Tibial nerve (tissue), 4 donors: ENCODE data around the gene E2F2. TPM values are rescaled to one million over a fixed set of nuclear protein-coding genes. Genes with fewer than 3 reads are reported as not detected.

Experiments used
- DNase-seq, 2 donors: peaks; one replicate each; pipeline ENCODE4 v3.0.0-alpha.2; 2019; ENCODE audit warnings: low spot score in 2 of 2
- H3K27ac ChIP-seq, 4 donors: fragments of 200-600 bp; sonication (generic) in 3 of 4; one replicate each; pipeline ENCODE4 v1.5.1; 2017 to 2019; ENCODE audit warnings: mild to moderate bottlenecking in 1 of 4
- H3K27me3 ChIP-seq, 2 donors: fragments of 200-600 bp; sonication (generic) in 1 of 2; one replicate each; pipeline versions ENCODE4 v1.5.1 to v1.6.0; 2017 to 2019
- H3K36me3 ChIP-seq, 3 donors: fragments of 200-600 bp; sonication (generic); one replicate each; pipeline ENCODE4 v1.5.1; 2018 to 2019
- H3K4me1 ChIP-seq, 4 donors: fragments of 200-600 bp; sonication (generic) in 3 of 4; one replicate each; pipeline ENCODE4 v1.5.1; 2017 to 2019
- H3K4me3 ChIP-seq, 4 donors: fragments of 200-600 bp; sonication (generic) in 3 of 4; one replicate each; pipeline ENCODE4 v1.5.1; 2017 to 2019; ENCODE audit warnings: mild to moderate bottlenecking in 1 of 4, moderate library complexity in 1 of 4
- H3K9me3 ChIP-seq, 4 donors: fragments of 200-600 bp; sonication (generic) in 3 of 4; one replicate each; pipeline ENCODE4 v1.5.1; 2017 to 2019
- CTCF ChIP-seq, 5 experiments: fragments of 200-600 bp in 3 of 5; fragments of 450-650 bp in 2 of 5; sonication (generic) in 3 of 5; IDR thresholded peaks; one replicate each; pipeline ENCODE4 v1.5.1; 2016 to 2019; ENCODE audit warnings: antibody characterized with exemption in 5 of 5, mild to moderate bottlenecking in 3 of 5, moderate library complexity in 2 of 5
- EP300 ChIP-seq, 2 donors: sonication (generic); formaldehyde crosslinking; IDR thresholded peaks; one replicate each; pipeline ENCODE4 v1.6.1; 2017; ENCODE audit warnings: antibody characterized with exemption in 2 of 2, mild to moderate bottlenecking in 1 of 2
- POLR2A ChIP-seq, 2 donors: fragments of 450-650 bp; IDR thresholded peaks; one replicate each; pipeline ENCODE4 v1.6.1; 2017; ENCODE audit warnings: antibody characterized with exemption in 2 of 2, mild to moderate bottlenecking in 2 of 2, moderate library complexity in 2 of 2
- WGBS, 2 donors: methylation state at CpG; one replicate each; pipeline ENCODE4 v1.1.5; 2018; 5-methylcytosine and 5-hydroxymethylcytosine counted together
- total RNA-seq, 4 donors: library from RNA; depleted of rRNA; stranded (reverse); fragments of >200 nt; gene quantifications; one replicate each; pipeline ENCODE4 v1.1.0, GENCODE V29; 2016

E2F2 gene
- total RNA-seq, 4 donors from 2014 or later = 0.20 to 0.30 (median 0.21) TPM; not detected in 1

GRCh38 chr1:23576338-23577055 is 45.5 kb upstream of the E2F2 start:
- TF ChIP-seq CTCF (IDR thresholded peaks at IDR 0.05) = no peak
- TF ChIP-seq POLR2A (IDR thresholded peaks at IDR 0.05) = no peak
- TF ChIP-seq EP300 (IDR thresholded peaks at IDR 0.05) = no peak
- Histone ChIP-seq H3K4me3 (no peak overlapping the region), H3K27ac (peak overlapping the region; percentile 26 to 91 (median 78)), H3K36me3 (no peaks in the 10 kb centered on the region), H3K4me1 (peaks cover 0 to 40% (median 31%) of the 10 kb centered on the region in 4 donors), H3K9me3 (no peaks in the 10 kb centered on the region), H3K27me3 (no peaks in the 10 kb centered on the region)
- DNase-seq = no peak
- WGBS, 2 donors = 64 to 71% methylated on average over 7 of the region's 7 CpGs

GRCh38 chr1:23575226-23575810 is 44.3 kb upstream of the E2F2 start:
- 77 to 80% methylated on average over 5 of the region's 5 CpGs for WGBS, 2 donors
- peak overlapping the region in 3 of 4 donors; percentile 73 to 91 (median 83) for H3K27ac ChIP-seq
- H3K4me1 ChIP-seq = peaks cover 0 to 42% (median 31%) of the 10 kb centered on the region in 4 donors

GRCh38 chr1:23574265-23574754 is 43.3 kb upstream of the E2F2 start:
- Histone ChIP-seq H3K9me3 (no peaks in the 10 kb centered on the region), H3K4me3 (no peak overlapping the region), H3K4me1 (peaks cover 0 to 51% (median 35%) of the 10 kb centered on the region in 4 donors), H3K27me3 (no peaks in the 10 kb centered on the region), H3K36me3 (no peaks in the 10 kb centered on the region), H3K27ac (no peak overlapping the region)
- no peak for DNase-seq
- TF ChIP-seq POLR2A (IDR thresholded peaks at IDR 0.05) (no peak), EP300 (IDR thresholded peaks at IDR 0.05) (no peak), CTCF (IDR thresholded peaks at IDR 0.05) (no peak)
- 83 to 86% methylated on average over 2 of the region's 2 CpGs for WGBS, 2 donors

More at GRCh38 chr1:23575226-23575810, 44.3 kb upstream of the E2F2 start:
- Histone ChIP-seq H3K9me3 (no peaks in the 10 kb centered on the region), H3K4me3 (no peak overlapping the region), H3K36me3 (no peaks in the 10 kb centered on the region), H3K27me3 (no peaks in the 10 kb centered on the region)
- no peak for DNase-seq
- TF ChIP-seq CTCF (IDR thresholded peaks at IDR 0.05) (no peak), POLR2A (IDR thresholded peaks at IDR 0.05) (no peak), EP300 (IDR thresholded peaks at IDR 0.05) (no peak)

- 70 to 81% methylated on average over 4 of the region's 4 CpGs for WGBS, 2 donors
- TF ChIP-seq EP300 (IDR thresholded peaks at IDR 0.05) = no peak
- TF ChIP-seq POLR2A (IDR thresholded peaks at IDR 0.05) = no peak
- TF ChIP-seq CTCF (IDR thresholded peaks at IDR 0.05) = no peak
- H3K27ac ChIP-seq = peak overlapping the region in 1 of 4 donors; percentile 13
- no peak overlapping the region for H3K4me3 ChIP-seq
- peaks cover 0 to 54% (median 38%) of the 10 kb centered on the region in 4 donors for H3K4me1 ChIP-seq
- no peaks in the 10 kb centered on the region for H3K9me3 ChIP-seq
- no peaks in the 10 kb centered on the region for H3K36me3 ChIP-seq
- no peak for DNase-seq
- no peaks in the 10 kb centered on the region for H3K27me3 ChIP-seq
Measured at GRCh38 chr1:23573574-23574182, 42.6 kb upstream of the E2F2 start.

- Histone ChIP-seq H3K4me3 (no peak overlapping the region), H3K4me1 (peaks cover 0 to 44% (median 19%) of the 10 kb centered on the region in 4 donors), H3K27ac (peak overlapping the region in 1 of 4 donors; percentile 97), H3K9me3 (no peaks in the 10 kb centered on the region), H3K27me3 (no peaks in the 10 kb centered on the region), H3K36me3 (no peaks in the 10 kb centered on the region)
- WGBS, 2 donors = 71 to 78% methylated on average over 3 of the region's 3 CpGs
- TF ChIP-seq EP300 (IDR thresholded peaks at IDR 0.05) (no peak), POLR2A (IDR thresholded peaks at IDR 0.05) (no peak), CTCF (IDR thresholded peaks at IDR 0.05) (no peak)
- DNase-seq = no peak
Measured at GRCh38 chr1:23571465-23571864, 40.4 kb upstream of the E2F2 start.
